Endothelial cell of umbilical vein (primary cell): Measurements from ENCODE around the gene TPCN1. TPM values are rescaled to one million over a fixed set of nuclear protein-coding genes. Genes with fewer than 3 reads are reported as not detected.

Experiments used
- BruUV-seq: library from RNA; stranded (reverse); fragments of 400-500 nt; replicated peaks from 2 replicates; lab custom pipeline; 2021; lab: Mats Ljungman, UMichigan
- CTCF ChIA-PET: fragments of 300-600, 350-600 bp; sonication (Branson Sonifier 250); formaldehyde crosslinking; loops from one replicate; lab custom pipeline; 2021; ENCODE audit warnings: antibody characterized with exemption, inconsistent platforms; lab: Charles Lee
- POLR2A ChIA-PET: fragments of 300-600, 350-600 bp; sonication (Branson Sonifier 250); formaldehyde crosslinking; loops from one replicate; lab custom pipeline; 2021; ENCODE audit warnings: antibody characterized with exemption, inconsistent platforms; lab: Charles Lee
- DNase-seq: peaks from one replicate; pipeline ENCODE4 v3.0.0-alpha.2; 2011; ENCODE audit warnings: low read depth, low spot score
- FAIRE-seq: peaks from 2 replicates; lab custom pipeline; 2011; peaks lifted over from hg19 to GRCh38; lab: Jason Lieb, UNC
- H2AFZ ChIP-seq: 2 replicates; pipeline ENCODE4 v1.6.0; 2012; ENCODE audit warnings: low read depth, low read length, control low read depth, inconsistent platforms
- H3K27ac ChIP-seq: 2 replicates; pipeline ENCODE4 v1.5.1; 2011; ENCODE audit warnings: low read depth, mild to moderate bottlenecking, control low read depth, low read length, moderate library complexity; ENCODE audit not compliant: insufficient read depth
- H3K27me3 ChIP-seq, 2 experiments: 2 replicates each; pipeline versions ENCODE4 v1.6.0 to v1.6.1; 2011; ENCODE audit warnings: low read length in 2 of 2, mixed read lengths in 1 of 2; ENCODE audit not compliant: control insufficient read depth in 2 of 2, insufficient read depth in 2 of 2
- H3K36me3 ChIP-seq, 2 experiments: 2 replicates in 1 of 2; 3 replicates in 1 of 2; pipeline ENCODE4 v1.5.1; 2011; ENCODE audit warnings: low read length in 2 of 2, mild to moderate bottlenecking in 1 of 2, moderate library complexity in 1 of 2; ENCODE audit not compliant: control insufficient read depth in 2 of 2, insufficient read depth in 2 of 2; ENCODE audit errors: extremely low read depth in 1 of 2
- H3K4me1 ChIP-seq: 3 replicates; pipeline ENCODE4 v1.5.1; 2011; ENCODE audit warnings: mild to moderate bottlenecking, low read length; ENCODE audit not compliant: control insufficient read depth, insufficient read depth; ENCODE audit errors: extremely low read depth
- H3K4me2 ChIP-seq: 2 replicates; pipeline ENCODE4 v1.6.1; 2011; ENCODE audit warnings: low read length, control low read depth, mixed read lengths; ENCODE audit not compliant: insufficient read depth
- H3K4me3 ChIP-seq, 3 experiments: fragments of 200-600 bp in 1 of 3; sonication (generic), shearing (Covaris generic) in 1 of 3; replicated peaks in 1 of 3; 2 replicates each; pipeline ENCODE4 v1.5.1; 2011 to 2016; ENCODE audit warnings: control low read depth in 3 of 3, low read length in 3 of 3, mild to moderate bottlenecking in 2 of 3, inconsistent platforms in 1 of 3, low read depth in 1 of 3, moderate library complexity in 1 of 3; ENCODE audit not compliant: insufficient read depth in 1 of 3
- H3K79me2 ChIP-seq: 2 replicates; pipeline ENCODE4 v1.6.0; 2012; ENCODE audit warnings: low read length, inconsistent platforms; ENCODE audit not compliant: control insufficient read depth, insufficient read depth
- H3K9ac ChIP-seq: replicated peaks from 2 replicates; pipeline ENCODE3; 2011; ENCODE audit warnings: low read length, control low read depth; ENCODE audit not compliant: insufficient read depth; ENCODE audit errors: extremely low read depth
- H3K9me1 ChIP-seq: replicated peaks from 3 replicates; pipeline ENCODE4 v1.6.0; 2011; ENCODE audit warnings: mild to moderate bottlenecking, low read length; ENCODE audit not compliant: control insufficient read depth, insufficient read depth; ENCODE audit errors: extremely low read depth
- H3K9me3 ChIP-seq: replicated peaks from 2 replicates; pipeline ENCODE4 v1.5.1; 2012; ENCODE audit warnings: low read length, inconsistent platforms; ENCODE audit not compliant: control insufficient read depth, insufficient read depth
- H4K20me1 ChIP-seq: replicated peaks from 2 replicates; pipeline ENCODE3; 2011; ENCODE audit warnings: mild to moderate bottlenecking, low read length; ENCODE audit not compliant: control insufficient read depth, insufficient read depth; ENCODE audit errors: extremely low read depth
- CTCF ChIP-seq, 2 donors: IDR thresholded peaks; 1 replicate in 1 of 2; 2 replicates in 1 of 2; pipeline ENCODE4 v1.5.1; 2011; ENCODE audit warnings: low read length in 2 of 2, mild to moderate bottlenecking in 2 of 2, moderate library complexity in 2 of 2, control low read depth in 1 of 2, inconsistent platforms in 1 of 2, low read depth in 1 of 2; ENCODE audit not compliant: insufficient read depth in 1 of 2; ENCODE audit errors: extremely low read depth in 1 of 2
- EZH2 ChIP-seq: IDR thresholded peaks from 2 replicates; pipeline ENCODE4 v1.6.1; 2012; ENCODE audit warnings: borderline replicate concordance, low read depth, mild to moderate bottlenecking, moderate library complexity, low read length, inconsistent platforms; ENCODE audit not compliant: severe bottlenecking
- FOS ChIP-seq: IDR thresholded peaks from 2 replicates; pipeline ENCODE4 v1.6.1; 2011; ENCODE audit warnings: mild to moderate bottlenecking, low read length, moderate library complexity, borderline replicate concordance; ENCODE audit not compliant: insufficient read depth
- GATA2 ChIP-seq: IDR thresholded peaks from 2 replicates; pipeline ENCODE4 v1.7.0; 2011; ENCODE audit warnings: low read depth, mild to moderate bottlenecking, moderate library complexity, mixed read lengths, low read length; ENCODE audit not compliant: insufficient read length, insufficient read depth
- JUN ChIP-seq: IDR thresholded peaks from 2 replicates; pipeline ENCODE4 v1.6.1; 2011; ENCODE audit warnings: borderline replicate concordance, low read depth; ENCODE audit not compliant: insufficient read length, insufficient read depth
- MAX ChIP-seq: IDR thresholded peaks from 2 replicates; pipeline ENCODE4 v1.6.1; 2011; ENCODE audit not compliant: insufficient read depth, insufficient read length
- MYC ChIP-seq: IDR thresholded peaks from one replicate; pipeline ENCODE4 v1.6.1; 2011; ENCODE audit warnings: mild to moderate bottlenecking, low read depth, low read length
- POLR2A ChIP-seq: IDR thresholded peaks from 2 replicates; pipeline ENCODE4 v1.6.1; 2012; ENCODE audit warnings: low read depth, mild to moderate bottlenecking, control low read depth, low read length
- POLR2AphosphoS5 ChIP-seq: IDR thresholded peaks from 2 replicates; pipeline ENCODE4 v1.6.1; 2012; ENCODE audit warnings: low read depth, mild to moderate bottlenecking, control low read depth, low read length, moderate library complexity; ENCODE audit not compliant: insufficient read depth
- dilution Hi-C: fragments of 300-500 bp; cut with MboI; formaldehyde crosslinking; loops from one replicate; pipeline ENCODE4 v1.15.0; 2019; ENCODE audit warnings: low sequenced_read_pairs; ENCODE audit not compliant: extremely low pct_ligation_motif_present
- intact Hi-C: fragments of 100-400 bp; cut with micrococcal nuclease; formaldehyde crosslinking; loops from one replicate; pipeline ENCODE4 v1.10.0; 2022
- polyA plus RNA-seq, 4 experiments: library from polyadenylated mRNA; depleted of rRNA in 3 of 4; stranded (reverse) in 3 of 4; unstranded in 1 of 4; fragments of >200 nt; gene quantifications; 2 replicates each; pipeline versions ENCODE4 v1.2.1 to v1.2.3, GENCODE V29; 2011 to 2012; ENCODE audit warnings: missing spikeins in 1 of 4
- total RNA-seq: library from RNA; stranded (reverse); gene quantifications from 2 replicates; pipeline ENCODE4 v1.2.3, GENCODE V29; 2021

Gene TPCN1
- total and polyA plus RNA-seq, 2 donors (not counting 3 experiments of a cell fraction or from before 2014, with no cell fraction given), result 19.5 to 28.3 TPM

GRCh38 chr12:113241191-113242025 is 20.1 kb downstream of the TPCN1 start:
- H3K36me3 ChIP-seq, result no peaks in the 10 kb centered on the region
- dilution Hi-C loops, result no loop called here
- intact Hi-C loops, result no loop called here
- ChIA-PET CTCF (no interaction called here), POLR2A (no interaction called here)
- DNase-seq (peak; percentile 36), FAIRE-seq (peak; percentile 38)
- no peak overlapping the region for H3K4me2 ChIP-seq
- no peak overlapping the region for H3K9ac ChIP-seq
- no TSS peak for BruUV-seq
- H4K20me1 ChIP-seq, result no peaks in the 10 kb centered on the region
- no peak overlapping the region for H2AFZ ChIP-seq
- no peaks in the 10 kb centered on the region for H3K79me2 ChIP-seq
- H3K27me3 ChIP-seq, result no peaks in the 10 kb centered on the region
- H3K27ac ChIP-seq, result peak overlapping the region; percentile 31
- peaks cover 34% of the 10 kb centered on the region for H3K4me1 ChIP-seq
- H3K4me3 ChIP-seq, result no peak overlapping the region
- TF ChIP-seq POLR2A (no peak), FOS (no peak), POLR2AphosphoS5 (no peak), EZH2 (no peak), MYC (no peak), CTCF (IDR thresholded peaks at IDR 0.05; ENCODE audit: extremely low read depth in 1 of 2, insufficient read depth in 1 of 2, low read depth in 1 of 2, low read length in 2 of 2) (no peak), MAX (no peak), GATA2 (no peak), JUN (no peak)
- H3K9me1 ChIP-seq, result no peaks in the 10 kb centered on the region
- no peaks in the 10 kb centered on the region for H3K9me3 ChIP-seq
